K562 (cell line): Measurements from ENCODE around the gene LACTB. TPM values are rescaled to one million over a fixed set of nuclear protein-coding genes. Genes with fewer than 3 reads are reported as not detected.

Experiments used
- ATAC-seq: fragments of 200-7000 bp; cut with Tn5 transposase; 3 replicates; pipeline ENCODE4 v1.9.1; 2020; ENCODE audit warnings: moderate library complexity
- BruUV-seq: library from RNA; stranded (reverse); fragments of 400-500 nt; replicated peaks from 2 replicates; lab custom pipeline; 2021; lab: Mats Ljungman, UMichigan
- CTCF ChIA-PET: fragments of 300-600 bp; formaldehyde crosslinking; extraction: SDS; loops from one replicate; lab custom pipeline; 2021; ENCODE audit warnings: low intra/inter-chr PET ratio; lab: Yijun Ruan, JAX
- POLR2A ChIA-PET: fragments of 300-600, 350-650 bp; sonication (Branson Sonifier 250); formaldehyde crosslinking; extraction: SDS; loops from one replicate; lab custom pipeline; 2021; ENCODE audit warnings: antibody characterized with exemption, inconsistent platforms; lab: Yijun Ruan, JAX
- DNase-seq, 4 experiments: peaks; one replicate each; pipeline versions ENCODE4 v3.0.0 to v3.0.0-alpha.2; 2011 to 2018; ENCODE audit warnings: low spot score in 3 of 4, mixed read lengths in 3 of 4; ENCODE audit errors: extremely low read depth in 1 of 4
- FAIRE-seq: peaks from 2 replicates; lab custom pipeline; 2011; peaks lifted over from hg19 to GRCh38; lab: Jason Lieb, UNC
- H2AFZ ChIP-seq: 2 replicates; pipeline ENCODE4 v1.6.0; 2011; ENCODE audit warnings: low read depth, low read length, control low read depth, inconsistent platforms
- H3K27ac ChIP-seq: fragments of 200-600 bp; 3 replicates; pipeline ENCODE4 v1.8.0; 2011; ENCODE audit warnings: low read depth, mild to moderate bottlenecking, control low read depth, inconsistent platforms, low read length, moderate library complexity, mixed read lengths; ENCODE audit errors: extremely low read depth
- H3K27me3 ChIP-seq, 2 experiments: fragments of 300-600 bp in 1 of 2; 2 replicates in 1 of 2; 3 replicates in 1 of 2; pipeline versions ENCODE4 v1.6.0 to v1.8.0; 2011; ENCODE audit warnings: inconsistent platforms in 2 of 2, low read length in 2 of 2, mild to moderate bottlenecking in 1 of 2, mixed read lengths in 1 of 2, moderate library complexity in 1 of 2; ENCODE audit not compliant: control insufficient read depth in 2 of 2, insufficient read depth in 2 of 2
- H3K36me3 ChIP-seq: fragments of 300-600 bp; 3 replicates; pipeline ENCODE4 v1.8.0; 2011; ENCODE audit warnings: mild to moderate bottlenecking, low read length, inconsistent platforms; ENCODE audit not compliant: control insufficient read depth, insufficient read depth
- H3K4me1 ChIP-seq, 2 experiments: fragments of 200-600 bp in 1 of 2; replicated peaks in 1 of 2; 2 replicates in 1 of 2; 3 replicates in 1 of 2; pipeline versions ENCODE4 v1.5.1 to v1.8.0; 2011; ENCODE audit warnings: inconsistent platforms in 2 of 2, low read length in 2 of 2, mild to moderate bottlenecking in 1 of 2, mixed read lengths in 1 of 2, moderate library complexity in 1 of 2; ENCODE audit not compliant: control insufficient read depth in 2 of 2, insufficient read depth in 2 of 2
- H3K4me2 ChIP-seq: 2 replicates; pipeline ENCODE4 v1.6.1; 2011; ENCODE audit warnings: low read length, control low read depth, inconsistent platforms, mixed read lengths; ENCODE audit not compliant: insufficient read depth
- H3K4me3 ChIP-seq: fragments of 200-600 bp; sonication (generic), shearing (Covaris generic); 2 replicates; pipeline ENCODE4 v1.5.1; 2016; ENCODE audit warnings: control low read depth, inconsistent platforms
- H3K79me2 ChIP-seq: fragments of 200-600 bp; 3 replicates; pipeline ENCODE4 v1.8.0; 2011; ENCODE audit warnings: low read length, inconsistent platforms; ENCODE audit not compliant: control insufficient read depth, insufficient read depth
- H3K9ac ChIP-seq, 2 experiments: 2 replicates each; pipeline versions ENCODE4 v1.6.0 to v1.6.1; 2011; ENCODE audit warnings: low read depth in 2 of 2, low read length in 2 of 2, control low read depth in 1 of 2, inconsistent platforms in 1 of 2, mild to moderate bottlenecking in 1 of 2, mixed read lengths in 1 of 2; ENCODE audit not compliant: insufficient read depth in 1 of 2
- H3K9me1 ChIP-seq: one replicate; pipeline ENCODE4 v1.6.0; 2011; ENCODE audit warnings: inconsistent platforms, mild to moderate bottlenecking, low read length, moderate library complexity; ENCODE audit not compliant: control insufficient read depth, insufficient read depth
- H3K9me3 ChIP-seq: replicated peaks from 2 replicates; pipeline ENCODE4 v1.5.1; 2011; ENCODE audit warnings: low read depth, low read length, inconsistent platforms; ENCODE audit not compliant: control insufficient read depth, insufficient read depth
- H4K20me1 ChIP-seq: replicated peaks from 2 replicates; pipeline ENCODE4 v1.6.1; 2011; ENCODE audit warnings: low read length, inconsistent platforms, mixed read lengths; ENCODE audit not compliant: control insufficient read depth, insufficient read depth
- BHLHE40 ChIP-seq: IDR thresholded peaks from 2 replicates; pipeline ENCODE4 v1.6.1; 2011; ENCODE audit warnings: low read length, improper control_type of control experiment
- CBX8 ChIP-seq: fragments of 200-600 bp; sonication (generic); IDR thresholded peaks from 2 replicates; pipeline ENCODE4 v1.6.1; 2012; ENCODE audit warnings: borderline replicate concordance, mixed run types, low read depth, mild to moderate bottlenecking, moderate library complexity, mixed read lengths, low read length, control low read depth, inconsistent platforms; ENCODE audit not compliant: poor library complexity, severe bottlenecking; ENCODE audit errors: extremely low read depth
- WGBS: fragments of 100-300 bp; shearing (Covaris generic); methylation state at CpG from one replicate; pipeline ENCODE4 v1.1.6; 2016; ENCODE audit warnings: low coverage, mixed read lengths; ENCODE audit not compliant: insufficient coverage; ENCODE audit errors: missing lambda C conversion rate; 5-methylcytosine and 5-hydroxymethylcytosine counted together
- in situ Hi-C: fragments of 300-500 bp; cut with MboI; formaldehyde crosslinking; loops from 4 replicates; pipeline ENCODE4 v1.15.0; 2018; ENCODE audit warnings: inconsistent platforms, mixed read lengths
- intact Hi-C: fragments of 100-400 bp; cut with micrococcal nuclease; formaldehyde crosslinking; loops from 2 replicates; pipeline ENCODE4 v1.14.2; 2022
- polyA plus RNA-seq, 8 experiments: library from polyadenylated mRNA; depleted of rRNA in 4 of 8; stranded (reverse) in 5 of 8; unstranded in 3 of 8; fragments of >200 nt; fragmentation: Nextera tagmentation in 2 of 8; fragmentation: Illumina TruSeq in 1 of 8; extraction: Ambion mirVana in 2 of 8; extraction: Trizol in 1 of 8; gene quantifications; 2 replicates each; pipeline versions ENCODE4 v1.2.1 to v1.2.3, GENCODE V29; 2011 to 2014; ENCODE audit warnings: inconsistent platforms in 1 of 8, missing spikeins in 1 of 8
- total RNA-seq, 7 experiments: library from RNA; depleted of rRNA in 6 of 7; stranded (reverse); fragments of >200 nt in 6 of 7; fragmentation: Illumina TruSeq in 2 of 7; extraction: Trizol in 2 of 7; gene quantifications; 2 replicates each; pipeline versions ENCODE4 v1.2.1 to v1.2.3, GENCODE V29; 2011 to 2021; ENCODE audit warnings: low replicate concordance in 1 of 7
- TF ChIP-seq, protein P1 (sequence below), 2 experiments: fragments of 450-650 bp in 1 of 2; sonication (generic) in 1 of 2; formaldehyde crosslinking in 1 of 2; IDR thresholded peaks in 1 of 2; conservative IDR thresholded peaks in 1 of 2; 2 replicates each; pipeline versions ENCODE4 v1.6.1 to v1.8.1; 2016 to 2023; ENCODE audit warnings: mild to moderate bottlenecking in 2 of 2, moderate library complexity in 2 of 2, inconsistent platforms in 1 of 2, missing genetic modification reagents in 1 of 2

The LACTB gene
- total and polyA plus RNA-seq, 9 of the 15 experiments (the other 6 are each of a cell fraction or from before 2014, with no cell fraction given): 3.1 to 15.5 (median 9.8) TPM

DNA sequence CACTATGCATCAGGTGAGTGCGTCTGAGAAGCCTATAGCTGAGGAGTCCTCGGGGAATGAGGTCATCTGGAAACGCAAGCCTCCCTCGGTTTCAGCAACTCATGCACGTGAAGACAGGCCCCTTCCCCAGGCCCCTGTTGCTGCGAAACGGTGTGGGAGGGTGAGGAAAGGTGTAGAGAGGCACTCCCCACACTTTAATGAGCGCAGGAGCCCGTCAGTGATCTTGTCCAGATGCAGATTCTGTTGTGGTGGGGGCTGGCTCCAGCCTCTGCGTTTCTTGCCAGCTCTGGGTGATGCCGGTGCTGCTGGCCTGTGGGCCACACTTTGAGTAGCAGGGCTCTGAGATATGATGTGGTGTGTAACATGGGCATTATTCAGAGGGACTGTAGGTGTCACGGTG lies 38.6 kb upstream of the LACTB start:
- FAIRE-seq (no peak), ATAC-seq (peak; percentile 23), DNase-seq (no peak)
- TF ChIP-seq BHLHE40 (0 out of 2 replicates have a peak, but pooled peaks have one; percentile 11), CBX8 (no peak)
- TF ChIP-seq, protein P1, sequence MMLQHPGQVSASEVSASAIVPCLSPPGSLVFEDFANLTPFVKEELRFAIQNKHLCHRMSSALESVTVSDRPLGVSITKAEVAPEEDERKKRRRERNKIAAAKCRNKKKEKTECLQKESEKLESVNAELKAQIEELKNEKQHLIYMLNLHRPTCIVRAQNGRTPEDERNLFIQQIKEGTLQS (IDR thresholded peaks at IDR 0.05): 0 out of 2 replicates have a peak, but pooled peaks have one; percentile 26
- TF ChIP-seq, protein P1 (CRISPR knock-in tag; conservative IDR thresholded peaks at IDR 0.05): no peak
- peaks cover 7 to 13% of the 10 kb centered on the region in 2 experiments; a peak in 3 of 5 replicates for H3K4me1 ChIP-seq
- H3K9me3 ChIP-seq: no peaks in the 10 kb centered on the region
- WGBS: 24% methylated on average over 12 of the region's 12 CpGs
- H3K4me2 ChIP-seq: no peak overlapping the region
- peak overlapping the region; percentile 69 for H2AFZ ChIP-seq
- no peaks in the 10 kb centered on the region for H3K36me3 ChIP-seq
- ChIA-PET CTCF (no interaction called here), POLR2A (interaction anchor here (0.6 kb wide), 3 partner anchors 10 to 736 kb away, joined by 3 to 5 read pairs (median 3); no protein-coding TSS in a partner anchor)
- in situ Hi-C loops (loop anchor here (5.0 kb wide), 1 partner anchor 36 kb away; no protein-coding TSS in a partner anchor), intact Hi-C loops (no loop called here)
- peak overlapping the region in 1 of 2 experiments; percentile 32; a peak in 1 of 4 replicates for H3K9ac ChIP-seq
- H3K27me3 ChIP-seq: no peaks in the 10 kb centered on the region
- no peaks in the 10 kb centered on the region for H4K20me1 ChIP-seq
- no peak overlapping the region for H3K4me3 ChIP-seq
- no peaks in the 10 kb centered on the region for H3K79me2 ChIP-seq
- no peaks in the 10 kb centered on the region for H3K9me1 ChIP-seq
- BruUV-seq: no TSS peak
- H3K27ac ChIP-seq: no peak overlapping the region
